Activated CD8-positive, alpha-beta memory T cell treated with anti-CD3 and anti-CD28 coated beads for 24 hours (primary cell): Measurements from ENCODE around the gene GIMAP5.

Experiments used
- DNase-seq: peaks from one replicate; pipeline ENCODE4 v3.0.0-alpha.2; 2020

GIMAP5 gene

GRCh38 chr7:150778014-150778737 is 41.0 kb downstream of the GIMAP5 start:
- DNase-seq: no peak

GRCh38 chr7:150778738-150779301 is 41.6 kb downstream of the GIMAP5 start:
- peak; percentile 88 for DNase-seq

- DNase-seq: no peak
These were observed 43.1 kb downstream of the GIMAP5 start for GRCh38 chr7:150780292-150780691.

GRCh38 chr7:150781103-150781502 is 43.9 kb downstream of the GIMAP5 start:
- DNase-seq: no peak

DNA sequence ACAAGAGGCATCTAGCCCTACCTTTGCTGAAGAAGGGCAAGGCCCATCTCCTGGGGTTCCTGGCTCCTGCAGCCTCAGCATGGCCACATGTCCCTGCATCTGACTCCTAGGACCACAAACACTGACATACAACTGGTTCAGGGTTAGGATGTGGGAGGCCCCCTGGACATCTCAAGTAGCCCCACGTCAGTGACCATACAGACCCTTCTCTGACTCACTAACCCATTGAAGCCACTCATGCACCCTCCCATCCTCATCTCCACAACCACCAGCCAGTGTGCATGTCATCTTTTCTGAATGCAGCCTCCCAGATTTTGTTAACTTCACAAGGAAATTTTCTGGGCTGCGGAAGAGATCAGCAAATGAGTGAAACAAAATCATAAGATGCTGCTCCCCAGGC is 44.7 kb downstream of the GIMAP5 start:
- DNase-seq: no peak

DNA sequence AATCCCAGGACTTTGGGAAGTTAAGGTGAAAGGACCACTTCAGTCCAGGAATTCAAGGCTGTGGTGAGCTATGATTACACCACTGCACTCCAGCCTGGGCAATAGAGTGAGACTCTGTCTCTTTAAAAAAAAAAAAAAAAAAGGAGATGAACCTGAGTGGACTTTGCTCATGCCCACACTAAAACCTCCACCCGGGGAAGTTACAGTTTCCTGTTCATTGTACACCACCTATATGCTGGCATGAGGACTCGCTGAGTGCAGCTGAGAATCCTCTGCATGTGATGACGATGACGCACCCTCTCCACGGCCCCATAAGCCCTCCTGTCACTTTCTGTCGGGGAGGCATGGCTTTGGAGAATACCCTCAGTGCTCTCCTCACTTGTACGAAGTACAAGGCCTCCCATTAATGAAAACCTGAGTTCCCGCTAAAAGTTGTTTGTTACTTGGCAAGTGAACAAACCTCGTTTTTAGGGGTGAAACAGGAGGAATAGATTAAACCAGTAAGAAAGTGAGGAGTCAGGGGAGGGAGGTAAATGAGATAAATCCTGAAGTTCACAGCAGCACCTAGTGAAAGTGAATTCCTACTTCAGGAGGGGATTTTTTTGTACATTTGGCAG is 47.0 kb downstream of the GIMAP5 start:
- no peak for DNase-seq

DNA sequence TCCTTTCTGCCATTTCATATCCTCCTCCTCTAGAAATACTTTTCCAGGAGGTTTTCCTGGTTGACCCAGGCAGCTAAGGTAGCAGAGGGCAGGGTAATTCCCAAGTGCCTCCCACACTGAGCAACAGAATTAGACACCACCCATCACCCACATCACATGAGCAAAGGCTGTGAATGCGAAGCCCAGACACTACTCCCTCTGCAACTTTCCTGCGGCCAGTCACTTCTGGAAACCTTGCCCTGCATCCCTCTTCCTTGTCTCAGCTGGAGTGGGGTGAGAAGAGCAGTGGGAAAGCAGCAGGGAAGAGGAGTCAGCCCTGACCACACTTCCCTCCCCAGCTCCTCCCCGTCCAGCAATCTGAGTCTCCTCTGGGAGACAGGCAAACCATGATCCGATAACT is 47.7 kb downstream of the GIMAP5 start:
- no peak for DNase-seq

- no peak for DNase-seq
These were observed 50.4 kb downstream of the GIMAP5 start for GRCh38 chr7:150787321-150788281.

GRCh38 chr7:150788474-150789269 is 51.5 kb downstream of the GIMAP5 start:
- DNase-seq: no peak

DNA sequence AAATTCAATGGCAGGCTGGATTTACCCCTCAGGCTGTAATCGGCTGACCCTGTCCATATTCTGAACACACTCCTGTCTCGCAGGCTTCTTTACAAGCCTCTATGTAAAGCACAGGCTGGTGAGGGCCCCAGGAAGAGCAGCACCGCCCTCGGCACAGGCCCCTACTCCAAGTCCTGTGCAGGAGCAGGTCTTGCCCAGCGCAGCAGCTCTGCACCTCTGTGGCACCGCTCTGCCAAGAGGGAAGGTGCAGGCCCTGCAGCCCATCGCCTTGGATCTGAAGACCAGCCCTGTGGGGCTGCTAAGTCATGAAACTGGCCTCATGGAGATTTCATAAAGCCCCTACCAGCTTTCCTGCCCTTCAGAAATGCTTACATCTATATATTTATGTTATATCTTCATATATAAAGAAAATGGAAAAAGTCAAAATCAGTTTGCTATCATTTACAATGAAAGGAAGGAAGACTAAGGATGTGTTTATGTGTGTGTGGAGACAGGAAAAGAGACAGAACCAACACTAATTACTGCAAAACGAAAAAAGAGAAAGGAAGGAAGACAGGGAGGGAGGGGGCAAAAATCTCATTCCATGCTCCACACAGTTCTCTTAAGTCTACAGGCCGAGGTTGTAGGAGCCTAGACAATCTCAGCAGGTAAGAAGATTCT is 53.3 kb downstream of the GIMAP5 start:
- no peak for DNase-seq

DNA sequence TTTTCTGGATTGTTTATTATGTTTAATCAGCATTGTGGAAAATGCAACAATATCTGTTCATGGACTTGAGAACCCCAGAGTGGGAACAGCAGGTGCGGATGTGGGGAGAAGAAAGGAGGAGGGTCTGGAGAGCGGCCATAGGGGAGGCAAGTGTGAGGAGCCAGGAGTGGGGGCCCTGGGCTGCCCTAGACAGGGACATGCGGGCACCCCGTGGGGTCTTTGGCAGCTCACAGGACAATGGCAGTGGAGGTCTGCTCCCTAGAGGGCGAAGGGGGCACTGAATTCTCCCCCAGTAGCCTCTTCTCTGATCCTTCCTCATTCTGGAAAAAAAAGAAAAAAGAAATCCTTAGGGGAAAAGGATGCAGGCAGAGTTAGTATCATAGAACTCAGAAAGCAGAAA is 54.1 kb downstream of the GIMAP5 start:
- DNase-seq: no peak

DNA sequence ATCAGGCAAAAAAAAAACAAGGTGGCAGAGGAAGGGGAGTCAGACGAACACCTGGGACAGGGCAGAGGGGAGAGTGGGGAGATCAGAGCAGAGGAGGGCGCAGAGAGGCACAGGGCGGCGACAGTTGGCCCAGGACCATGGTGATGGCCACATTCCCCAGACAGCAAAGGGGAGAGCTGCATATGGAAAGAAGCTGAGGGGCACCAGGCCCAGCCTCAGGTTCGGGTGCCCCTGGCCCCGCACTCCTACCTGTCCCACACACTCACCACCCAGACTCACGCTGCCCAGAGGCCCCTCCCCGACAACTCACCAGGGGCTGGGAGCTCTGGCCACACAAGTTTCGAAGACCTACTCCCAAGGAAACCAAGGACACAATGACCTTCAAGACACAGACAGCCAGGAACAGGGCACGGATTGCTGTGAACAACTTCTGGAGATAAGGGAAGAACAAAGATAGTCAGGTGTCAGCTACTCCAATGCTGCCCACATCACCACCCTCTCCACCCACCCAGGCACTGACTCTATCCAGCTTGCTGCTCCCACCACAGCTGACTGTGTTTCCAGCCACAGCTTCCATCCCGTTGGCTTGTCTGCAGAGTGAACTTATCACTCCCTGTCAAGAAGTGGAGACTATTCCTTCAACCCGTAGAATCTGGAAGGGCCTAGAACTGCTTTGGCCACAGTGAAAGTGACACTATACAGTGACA is 54.7 kb downstream of the GIMAP5 start:
- no peak for DNase-seq
